VCaP (cell line): ENCODE data around the gene PHYKPL.

Experiments used
- H3K27ac ChIP-seq: fragments of 450-650 bp; 2 replicates; pipeline ENCODE4 v1.5.1; 2017
- TF ChIP-seq, protein P1 (sequence below): fragments of 450-650 bp; conservative IDR thresholded peaks from 2 replicates; pipeline ENCODE4 v1.5.1; 2017; ENCODE audit warnings: mild to moderate bottlenecking, moderate library complexity

PHYKPL gene

DNA sequence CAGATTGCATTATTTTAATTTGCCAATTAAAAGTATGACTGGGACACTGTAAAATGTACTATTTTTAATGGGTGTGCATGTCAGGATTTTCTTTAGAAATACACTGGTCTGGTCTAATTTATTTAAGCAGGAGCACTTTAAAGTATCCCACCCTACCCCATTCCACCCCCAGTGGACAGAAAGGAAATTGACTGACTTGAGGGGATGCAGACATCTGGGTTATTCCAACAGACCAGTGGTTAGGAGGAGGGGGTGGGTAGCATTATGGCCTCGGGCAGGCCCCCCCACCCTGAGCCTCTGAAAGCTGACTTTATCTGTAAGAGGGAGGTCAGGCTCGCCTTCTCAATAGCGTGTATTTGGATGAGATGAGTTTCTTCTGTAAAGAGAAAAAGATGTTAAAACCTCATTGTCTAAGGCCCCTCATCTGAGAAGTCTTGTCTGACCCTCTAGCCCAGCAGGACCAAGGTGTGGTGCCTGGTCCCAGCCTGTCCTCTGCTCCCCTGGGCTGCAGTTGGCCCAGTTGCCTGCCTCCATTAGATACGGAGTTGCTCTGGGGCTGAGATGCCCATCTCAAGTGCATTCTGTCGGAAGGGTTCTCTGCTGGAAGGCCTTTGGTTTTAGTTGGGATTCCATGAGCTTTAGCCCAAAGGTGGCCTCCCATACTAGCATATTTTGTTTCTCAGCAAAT, 23.9 kb downstream of the PHYKPL start:
- TF ChIP-seq, protein P1, sequence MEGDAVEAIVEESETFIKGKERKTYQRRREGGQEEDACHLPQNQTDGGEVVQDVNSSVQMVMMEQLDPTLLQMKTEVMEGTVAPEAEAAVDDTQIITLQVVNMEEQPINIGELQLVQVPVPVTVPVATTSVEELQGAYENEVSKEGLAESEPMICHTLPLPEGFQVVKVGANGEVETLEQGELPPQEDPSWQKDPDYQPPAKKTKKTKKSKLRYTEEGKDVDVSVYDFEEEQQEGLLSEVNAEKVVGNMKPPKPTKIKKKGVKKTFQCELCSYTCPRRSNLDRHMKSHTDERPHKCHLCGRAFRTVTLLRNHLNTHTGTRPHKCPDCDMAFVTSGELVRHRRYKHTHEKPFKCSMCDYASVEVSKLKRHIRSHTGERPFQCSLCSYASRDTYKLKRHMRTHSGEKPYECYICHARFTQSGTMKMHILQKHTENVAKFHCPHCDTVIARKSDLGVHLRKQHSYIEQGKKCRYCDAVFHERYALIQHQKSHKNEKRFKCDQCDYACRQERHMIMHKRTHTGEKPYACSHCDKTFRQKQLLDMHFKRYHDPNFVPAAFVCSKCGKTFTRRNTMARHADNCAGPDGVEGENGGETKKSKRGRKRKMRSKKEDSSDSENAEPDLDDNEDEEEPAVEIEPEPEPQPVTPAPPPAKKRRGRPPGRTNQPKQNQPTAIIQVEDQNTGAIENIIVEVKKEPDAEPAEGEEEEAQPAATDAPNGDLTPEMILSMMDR = no peak
- H3K27ac ChIP-seq = no peak overlapping the region

DNA sequence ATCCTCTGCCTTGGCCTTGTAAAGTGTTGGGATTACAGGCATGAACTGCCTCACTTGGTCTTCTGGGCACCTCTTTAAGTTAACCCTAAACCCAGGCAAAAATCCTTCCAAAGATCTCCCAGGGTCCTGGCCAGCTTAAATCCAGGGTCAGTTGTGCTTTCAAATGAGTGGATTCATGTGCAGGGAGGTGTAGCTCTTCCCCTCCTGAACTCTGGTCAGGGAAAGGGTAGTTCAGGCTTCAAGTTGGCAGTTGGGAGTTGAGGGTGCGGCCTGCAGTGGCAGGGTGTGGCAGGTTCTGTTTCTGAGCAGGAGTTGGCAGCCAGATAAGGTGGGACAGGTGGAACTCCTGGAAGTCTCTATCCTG, 24.7 kb downstream of the PHYKPL start:
- peak overlapping the region; percentile 11; the same call in 1 of the 2 replicates for H3K27ac ChIP-seq
- TF ChIP-seq, protein P1 = no peak

GRCh38 chr5:178207183-178207916, 25.3 kb downstream of the PHYKPL start:
- H3K27ac ChIP-seq = peak overlapping the region; percentile 88; the same call in 1 of the 2 replicates
- TF ChIP-seq, protein P1 = no peak

DNA sequence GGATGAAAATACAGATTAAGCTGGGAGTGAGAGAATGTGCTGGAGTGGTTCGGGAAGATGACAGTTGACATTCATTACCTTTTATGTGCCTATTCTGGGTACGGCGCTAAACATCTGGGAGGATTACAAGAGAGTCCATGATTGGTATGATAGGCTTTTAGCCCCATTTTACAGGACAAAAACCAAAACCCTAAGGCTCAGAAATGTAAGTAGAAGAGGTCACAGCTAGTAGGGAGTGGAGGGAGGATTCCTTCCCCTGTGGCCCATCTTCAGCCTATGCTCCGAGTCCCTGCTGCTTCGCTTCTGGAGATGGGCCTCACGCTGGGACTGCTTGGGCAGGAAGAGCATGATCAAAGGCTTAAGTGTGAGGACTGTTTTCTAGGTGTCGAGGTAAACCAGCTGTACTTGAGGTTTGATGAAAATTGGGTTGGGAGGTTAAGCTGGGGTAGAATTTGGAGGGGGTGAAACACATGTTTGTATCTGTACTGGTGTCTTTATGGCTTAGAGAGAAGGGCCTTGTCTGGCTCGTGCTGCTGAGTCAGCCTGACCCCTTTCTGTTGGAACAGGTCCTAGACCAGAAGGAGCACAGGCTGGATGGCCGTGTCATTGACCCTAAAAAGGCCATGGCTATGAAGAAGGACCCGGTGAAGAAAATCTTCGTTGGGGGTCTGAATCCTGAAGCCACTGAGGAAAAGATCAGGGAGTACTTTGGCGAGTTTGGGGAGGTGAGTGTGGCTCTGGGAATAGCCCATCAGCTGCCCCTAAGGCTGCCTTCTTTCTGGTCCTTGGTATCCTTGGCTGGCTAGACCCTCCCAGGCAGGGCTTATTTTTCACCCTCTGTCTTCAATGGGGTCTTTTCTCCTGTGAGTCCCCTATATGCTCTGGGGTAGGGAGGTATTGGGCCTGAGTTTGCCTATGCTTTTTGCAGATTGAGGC, 26.2 kb downstream of the PHYKPL start:
- TF ChIP-seq, protein P1 = no peak
- peak overlapping the region; percentile 88 for H3K27ac ChIP-seq

DNA sequence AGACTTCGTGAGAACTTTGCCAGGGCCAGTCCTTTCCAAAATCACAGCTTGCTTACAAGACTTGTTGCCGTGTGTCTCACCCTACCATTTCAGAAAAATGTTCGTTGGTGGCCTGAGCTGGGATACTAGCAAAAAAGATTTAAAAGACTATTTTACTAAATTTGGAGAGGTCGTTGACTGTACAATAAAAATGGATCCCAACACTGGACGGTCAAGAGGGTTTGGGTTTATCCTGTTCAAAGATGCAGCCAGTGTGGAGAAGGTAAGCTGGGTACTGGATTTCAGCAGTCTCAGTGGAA, 26.9 kb downstream of the PHYKPL start:
- TF ChIP-seq, protein P1 = no peak
- peak overlapping the region; percentile 88 for H3K27ac ChIP-seq

DNA sequence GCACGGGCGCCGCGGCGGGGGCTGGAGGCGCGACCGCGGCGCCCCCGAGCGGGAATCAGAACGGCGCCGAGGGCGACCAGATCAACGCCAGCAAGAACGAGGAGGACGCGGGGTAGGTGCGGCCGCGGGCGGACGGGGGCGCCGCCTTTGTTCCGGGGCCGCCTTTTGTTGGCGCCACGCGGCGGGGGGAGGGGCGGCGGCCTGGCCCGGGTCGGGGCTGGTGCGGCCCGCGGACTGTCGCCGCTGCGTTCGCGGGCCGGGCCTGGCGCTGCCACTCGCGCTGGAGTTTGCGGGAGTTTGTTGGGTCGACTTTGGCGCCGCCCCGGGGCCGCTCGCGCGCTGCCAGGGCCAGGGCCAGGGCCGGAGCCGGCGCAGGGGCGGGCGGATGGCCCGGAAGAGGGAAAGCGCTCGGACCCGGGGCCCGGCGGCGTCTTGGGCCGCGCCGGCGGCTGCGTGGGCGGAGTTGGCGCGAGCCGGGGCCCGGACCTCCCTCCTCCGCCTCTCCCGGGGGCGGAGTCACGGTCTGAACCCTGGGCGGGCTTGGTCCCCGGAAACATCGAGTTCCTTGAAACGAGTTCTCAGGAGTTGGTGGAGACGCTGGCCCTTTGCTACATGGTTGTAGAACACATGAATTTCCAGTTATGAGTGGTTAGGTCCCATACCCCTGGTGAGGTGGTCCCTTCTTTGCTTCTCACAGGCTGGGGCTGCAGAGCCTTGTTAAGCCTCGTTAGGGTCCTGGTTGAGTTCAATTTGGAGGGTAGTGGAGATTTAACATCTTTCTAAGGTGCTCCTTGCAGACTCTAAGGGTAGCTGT, 27.5 kb downstream of the PHYKPL start:
- H3K27ac ChIP-seq = peak overlapping the region; percentile 88
- TF ChIP-seq, protein P1 = no peak
